ENCODE measurements around the gene TMEM154.
A peak's percentile ranks its signal among the peaks of the same experiment; 100 is the strongest.

- no peak; the same call in 1 of the 2 replicates for TF ChIP-seq FOXM1 (IDR thresholded peaks at IDR 0.05; ENCODE audit: low read depth, low read length)
- TF ChIP-seq, protein P1, sequence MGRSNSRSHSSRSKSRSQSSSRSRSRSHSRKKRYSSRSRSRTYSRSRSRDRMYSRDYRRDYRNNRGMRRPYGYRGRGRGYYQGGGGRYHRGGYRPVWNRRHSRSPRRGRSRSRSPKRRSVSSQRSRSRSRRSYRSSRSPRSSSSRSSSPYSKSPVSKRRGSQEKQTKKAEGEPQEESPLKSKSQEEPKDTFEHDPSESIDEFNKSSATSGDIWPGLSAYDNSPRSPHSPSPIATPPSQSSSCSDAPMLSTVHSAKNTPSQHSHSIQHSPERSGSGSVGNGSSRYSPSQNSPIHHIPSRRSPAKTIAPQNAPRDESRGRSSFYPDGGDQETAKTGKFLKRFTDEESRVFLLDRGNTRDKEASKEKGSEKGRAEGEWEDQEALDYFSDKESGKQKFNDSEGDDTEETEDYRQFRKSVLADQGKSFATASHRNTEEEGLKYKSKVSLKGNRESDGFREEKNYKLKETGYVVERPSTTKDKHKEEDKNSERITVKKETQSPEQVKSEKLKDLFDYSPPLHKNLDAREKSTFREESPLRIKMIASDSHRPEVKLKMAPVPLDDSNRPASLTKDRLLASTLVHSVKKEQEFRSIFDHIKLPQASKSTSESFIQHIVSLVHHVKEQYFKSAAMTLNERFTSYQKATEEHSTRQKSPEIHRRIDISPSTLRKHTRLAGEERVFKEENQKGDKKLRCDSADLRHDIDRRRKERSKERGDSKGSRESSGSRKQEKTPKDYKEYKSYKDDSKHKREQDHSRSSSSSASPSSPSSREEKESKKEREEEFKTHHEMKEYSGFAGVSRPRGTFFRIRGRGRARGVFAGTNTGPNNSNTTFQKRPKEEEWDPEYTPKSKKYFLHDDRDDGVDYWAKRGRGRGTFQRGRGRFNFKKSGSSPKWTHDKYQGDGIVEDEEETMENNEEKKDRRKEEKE (IDR thresholded peaks at IDR 0.05) = no peak
- no peak for TF ChIP-seq CTCF (IDR thresholded peaks at IDR 0.05 in 2 of 3, conservative IDR thresholded peaks at IDR 0.05 in 1 of 3; ENCODE audit: control insufficient read depth in 2 of 3, extremely low read depth in 1 of 3, insufficient read depth in 1 of 3, low read depth in 3 of 3, low read length in 3 of 3)
- TF ChIP-seq EZH2 (IDR thresholded peaks at IDR 0.05; ENCODE audit: borderline replicate concordance, control insufficient read depth, low read depth, low read length) = no peak
- no peak for TF ChIP-seq ZNF274 (IDR thresholded peaks at IDR 0.05; ENCODE audit: insufficient read depth, insufficient read length)
- no peak for TF ChIP-seq CREM (IDR thresholded peaks at IDR 0.05; ENCODE audit: low read depth)
- TF ChIP-seq, protein P2, sequence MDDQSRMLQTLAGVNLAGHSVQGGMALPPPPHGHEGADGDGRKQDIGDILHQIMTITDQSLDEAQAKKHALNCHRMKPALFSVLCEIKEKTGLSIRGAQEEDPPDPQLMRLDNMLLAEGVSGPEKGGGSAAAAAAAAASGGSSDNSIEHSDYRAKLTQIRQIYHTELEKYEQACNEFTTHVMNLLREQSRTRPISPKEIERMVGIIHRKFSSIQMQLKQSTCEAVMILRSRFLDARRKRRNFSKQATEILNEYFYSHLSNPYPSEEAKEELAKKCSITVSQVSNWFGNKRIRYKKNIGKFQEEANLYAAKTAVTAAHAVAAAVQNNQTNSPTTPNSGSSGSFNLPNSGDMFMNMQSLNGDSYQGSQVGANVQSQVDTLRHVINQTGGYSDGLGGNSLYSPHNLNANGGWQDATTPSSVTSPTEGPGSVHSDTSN (IDR thresholded peaks at IDR 0.05; ENCODE audit: insufficient replicate concordance, low read depth, low read length) = no peak
- peak in 1 of 2 experiments; percentile 42; a peak in 1 of 4 replicates for TF ChIP-seq EP300 (IDR thresholded peaks at IDR 0.05; ENCODE audit: borderline replicate concordance in 1 of 2, control insufficient read depth in 1 of 2, low read depth in 2 of 2, low read length in 2 of 2)
- TF ChIP-seq CBX5 (IDR thresholded peaks at IDR 0.05; ENCODE audit: low read depth) = no peak
- TF ChIP-seq BRCA1 (IDR thresholded peaks at IDR 0.05; ENCODE audit: low read depth, low read length) = no peak
- no peak for TF ChIP-seq TARDBP (IDR thresholded peaks at IDR 0.05; ENCODE audit: borderline replicate concordance)
- no peak for TF ChIP-seq NR2F1 (conservative IDR thresholded peaks at IDR 0.05)
- peak; percentile 80 for TF ChIP-seq NR2C1 (IDR thresholded peaks at IDR 0.05)
- no peak for TF ChIP-seq POLR2A (IDR thresholded peaks at IDR 0.05; ENCODE audit: low read depth, low read length)
These were observed 35.7 kb downstream of the TMEM154 start for GRCh38 chr4:152644130-152644529.
